Brain pericyte (primary cell): ENCODE measurements around the gene NMRK2.
"Not testable (repeated sequence)": the region's sequence is repeated elsewhere in the genome, so short reads cannot be mapped to it uniquely, and the experiment has no call there.

Experiments
- DNase-seq: peaks from one replicate; pipeline ENCODE4 v3.0.0-alpha.2; 2012; ENCODE audit warnings: low read depth, low spot score

The NMRK2 gene

DNA sequence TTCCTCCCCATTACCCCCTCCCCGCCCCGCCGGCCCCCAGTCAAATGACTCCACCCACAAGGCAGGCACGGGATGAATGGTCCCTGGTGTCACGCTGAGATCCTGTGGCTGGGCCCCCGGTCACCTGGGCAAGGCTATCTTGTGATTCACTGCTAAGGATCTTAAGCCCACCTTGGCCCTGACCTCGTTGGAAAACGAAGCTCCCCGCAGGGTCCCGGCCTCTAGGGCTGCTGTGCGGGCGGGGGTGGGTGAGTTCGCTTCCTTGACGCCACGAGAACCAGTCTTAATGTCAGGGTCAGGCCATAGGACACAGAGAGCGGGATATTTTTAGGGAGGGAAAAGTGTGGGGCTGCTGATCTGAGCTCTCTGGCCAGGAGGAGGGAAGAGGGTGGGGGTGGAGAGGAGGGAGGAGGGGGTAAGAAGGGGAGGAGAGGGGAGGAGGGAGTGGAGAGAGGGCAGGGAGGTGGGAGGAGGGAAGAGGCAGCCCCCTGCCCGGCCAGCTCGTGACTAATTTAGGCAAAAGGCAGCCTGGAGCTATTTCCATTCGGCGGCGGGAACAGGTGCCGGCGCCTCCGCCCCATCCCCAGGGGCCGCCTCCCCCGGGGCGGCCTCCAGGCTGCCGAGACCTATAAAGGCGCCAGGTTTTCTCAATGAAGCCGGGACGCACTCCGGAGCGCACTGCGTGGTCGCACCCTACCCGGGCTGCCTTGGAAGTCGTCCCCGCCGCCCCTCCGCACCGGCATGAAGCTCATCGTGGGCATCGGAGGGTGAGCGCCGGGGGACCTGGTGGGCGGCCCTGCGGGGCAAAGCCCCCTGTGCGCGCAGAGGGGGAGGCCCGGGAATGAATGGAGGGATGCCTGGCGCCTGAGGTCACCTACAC, at the start of gene NMRK2:
NMRK2 (plus strand) TSS at position 139 of the 880 bp plus-strand sequence; CDS start at position 742, 603 bp downstream.
- DNase-seq = no peak

- no peak for DNase-seq
These were observed 42.3 kb upstream of the NMRK2 start for GRCh38 chr19:3890591-3890990.

DNA sequence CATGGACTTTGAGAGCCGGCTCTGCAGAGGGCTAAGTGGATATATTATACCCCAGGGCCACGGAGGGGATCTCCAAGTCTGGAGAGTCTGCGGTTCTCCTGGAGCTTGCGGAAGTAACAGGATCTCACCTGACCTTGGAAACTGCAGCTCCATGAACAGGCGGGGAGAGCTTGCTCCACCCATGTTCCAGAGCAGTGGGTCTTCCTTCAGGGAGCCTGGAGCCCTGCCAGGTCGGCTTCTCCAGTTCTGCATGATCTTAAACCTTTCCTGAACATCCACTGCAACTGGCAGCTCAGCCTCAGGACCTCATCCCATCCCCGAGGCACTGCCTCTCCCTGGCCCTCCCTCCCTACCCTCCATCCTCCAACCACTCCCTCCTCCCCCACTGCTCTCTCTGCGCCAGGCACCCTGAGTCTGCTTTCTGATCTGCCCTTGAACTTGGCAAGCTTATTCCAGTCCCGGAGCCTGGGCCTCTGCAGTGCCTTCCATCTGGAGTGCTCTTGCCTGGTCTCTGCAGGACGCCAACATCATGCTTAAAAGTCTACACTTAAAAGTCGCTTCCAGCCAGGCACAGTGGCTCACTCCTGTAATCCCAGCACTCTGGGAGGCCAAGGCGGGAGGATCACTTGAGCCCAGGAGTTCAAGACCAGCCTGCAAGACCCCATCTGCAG, 39.2 kb upstream of the NMRK2 start:
- no peak for DNase-seq

DNA sequence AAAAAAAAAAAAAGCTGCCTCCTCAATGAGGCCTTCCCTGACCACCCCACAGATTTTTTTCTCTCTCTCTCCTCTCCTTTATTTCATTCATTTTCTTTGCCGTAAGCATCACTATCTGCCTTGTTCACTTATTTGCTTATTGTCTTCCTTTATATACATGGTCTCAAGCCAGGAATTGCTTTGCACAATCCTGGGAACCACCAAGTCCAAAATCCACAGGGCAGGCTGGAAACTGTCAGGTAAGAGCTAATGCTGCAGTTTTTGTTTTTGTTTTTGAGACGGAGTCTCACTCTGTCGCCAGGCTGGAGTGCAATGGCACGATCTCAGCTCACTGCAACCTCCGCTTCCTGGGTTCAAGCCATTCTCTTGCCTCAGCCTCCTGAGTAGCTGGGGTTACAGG, 37.9 kb upstream of the NMRK2 start:
- not testable (repeated sequence) for DNase-seq

DNA sequence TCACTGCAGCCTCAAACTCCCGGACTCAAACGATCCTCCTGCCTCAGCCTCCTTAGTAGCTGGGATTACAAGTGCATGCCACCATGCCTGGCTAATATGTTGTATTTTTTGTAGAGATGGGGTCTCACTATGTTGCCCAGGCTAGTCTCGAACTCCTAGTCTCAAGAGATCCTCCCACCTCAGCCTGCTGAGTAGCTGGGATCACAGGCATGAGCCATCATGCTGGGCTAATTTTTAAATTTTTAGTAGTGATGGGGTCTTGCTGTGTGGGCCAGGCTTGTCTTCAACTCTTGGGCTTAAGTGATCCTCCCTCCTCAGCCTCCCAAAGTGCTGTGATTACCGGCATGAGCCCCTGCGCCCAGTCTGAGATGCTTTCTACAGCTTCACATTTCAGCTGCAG, 37.1 kb upstream of the NMRK2 start:
- no peak for DNase-seq

GRCh38 chr19:3897936-3898335, 34.9 kb upstream of the NMRK2 start:
- no peak for DNase-seq

DNA sequence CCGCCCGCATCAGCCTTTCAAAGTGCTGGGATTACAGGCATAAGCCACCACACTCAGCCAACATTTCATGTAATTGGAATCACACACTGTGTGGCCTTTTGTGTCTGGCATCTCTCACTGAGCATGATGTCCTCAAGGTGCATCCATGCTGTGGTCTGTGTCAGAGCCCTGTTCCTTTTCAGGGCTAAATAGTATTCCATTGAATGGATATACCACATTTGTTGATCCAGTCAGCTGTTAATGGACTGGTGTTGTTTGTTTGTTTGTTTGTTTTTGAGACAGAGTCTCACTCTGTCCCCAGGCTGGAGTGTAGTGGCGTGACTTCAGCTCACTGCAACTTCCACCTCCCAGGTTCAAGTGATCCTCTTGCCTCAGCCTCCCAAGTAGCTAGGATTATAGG, 34.4 kb upstream of the NMRK2 start:
- no peak for DNase-seq

DNA sequence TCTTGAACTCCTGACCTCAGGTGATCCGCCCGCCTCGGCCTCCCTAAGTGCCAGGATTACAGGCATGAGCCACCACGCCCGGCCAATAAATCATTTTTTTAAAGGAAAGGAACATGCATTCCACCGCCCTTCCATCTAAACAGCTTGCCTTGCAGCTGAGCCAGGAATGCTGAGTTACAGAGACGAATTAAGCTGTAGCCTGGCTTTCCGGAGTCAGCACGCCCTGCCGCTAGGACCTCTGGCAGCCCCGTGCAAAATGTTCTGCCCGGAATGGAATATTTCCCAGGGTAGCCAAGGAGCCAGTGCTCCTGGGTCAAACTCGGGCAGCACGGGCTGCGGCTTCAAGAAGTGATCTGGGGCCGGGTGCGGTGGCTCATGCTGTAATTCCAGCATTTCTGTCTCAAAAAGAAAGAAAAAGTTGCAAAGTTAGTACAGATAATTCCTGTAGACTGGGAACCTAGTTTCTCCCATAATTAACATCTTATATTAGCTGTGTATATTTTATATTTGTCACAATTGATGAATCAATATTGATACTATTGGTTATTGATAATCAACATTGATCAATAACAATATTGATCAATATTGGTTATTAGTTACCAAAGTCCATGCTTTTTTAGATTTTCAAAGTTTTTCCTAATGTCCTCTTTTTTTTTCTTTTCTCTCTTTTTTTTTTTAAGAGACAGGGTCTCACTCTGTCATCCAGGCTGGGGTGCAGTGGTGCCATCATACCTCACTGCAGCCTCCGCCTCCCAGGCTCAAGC, 33.2 kb upstream of the NMRK2 start:
- no peak for DNase-seq

DNA sequence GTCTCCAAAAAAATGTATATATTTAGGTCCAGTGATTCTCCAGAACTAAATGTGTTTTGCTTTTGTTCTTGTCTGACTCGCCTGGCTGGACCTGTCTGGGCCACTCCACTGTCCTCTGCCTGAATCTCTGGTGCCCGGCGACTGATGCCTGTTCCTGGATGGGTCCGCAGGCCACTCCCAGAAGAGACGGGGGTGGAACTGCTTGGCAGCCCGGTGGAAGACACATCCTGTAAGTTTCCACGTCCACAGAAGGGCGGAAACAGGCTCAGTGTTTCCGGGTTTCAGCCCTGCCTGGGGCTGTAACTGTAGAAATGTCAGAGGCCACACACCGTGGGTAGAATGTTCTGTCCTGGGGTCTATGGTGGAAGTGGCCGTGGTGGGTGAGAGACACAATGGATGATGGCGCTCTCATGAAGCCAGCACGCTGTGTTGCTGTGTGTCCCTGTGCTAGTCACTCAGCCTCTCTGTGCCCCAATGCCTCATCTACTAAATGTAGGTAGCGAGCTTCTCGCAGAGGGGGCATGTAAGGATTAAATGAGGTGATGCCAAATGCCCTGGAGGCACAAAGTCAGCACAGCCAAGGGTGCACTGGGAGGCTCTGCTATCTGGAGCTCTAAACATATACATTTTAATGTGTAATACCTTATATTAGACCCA, 30.4 kb upstream of the NMRK2 start:
- no peak for DNase-seq

DNA sequence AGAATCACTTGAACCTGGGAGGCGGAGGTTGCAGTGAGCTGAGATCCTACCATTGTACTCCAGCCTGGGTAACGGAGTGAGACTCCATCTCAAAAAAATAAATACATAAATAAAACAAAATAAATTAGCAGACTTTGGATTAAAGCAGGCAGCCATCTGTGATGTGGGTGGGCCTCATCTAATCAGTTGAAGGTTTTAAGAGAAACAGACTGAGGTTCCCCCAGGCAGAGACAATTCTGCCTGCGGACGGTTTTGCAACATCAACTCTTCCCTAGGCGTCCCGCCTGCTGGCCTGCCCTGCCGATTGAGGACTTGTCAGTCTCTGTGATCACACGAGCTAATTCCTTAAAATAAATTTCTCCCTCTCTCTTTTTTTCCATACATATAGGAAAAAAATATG, 28.6 kb upstream of the NMRK2 start:
- DNase-seq = no peak

DNA sequence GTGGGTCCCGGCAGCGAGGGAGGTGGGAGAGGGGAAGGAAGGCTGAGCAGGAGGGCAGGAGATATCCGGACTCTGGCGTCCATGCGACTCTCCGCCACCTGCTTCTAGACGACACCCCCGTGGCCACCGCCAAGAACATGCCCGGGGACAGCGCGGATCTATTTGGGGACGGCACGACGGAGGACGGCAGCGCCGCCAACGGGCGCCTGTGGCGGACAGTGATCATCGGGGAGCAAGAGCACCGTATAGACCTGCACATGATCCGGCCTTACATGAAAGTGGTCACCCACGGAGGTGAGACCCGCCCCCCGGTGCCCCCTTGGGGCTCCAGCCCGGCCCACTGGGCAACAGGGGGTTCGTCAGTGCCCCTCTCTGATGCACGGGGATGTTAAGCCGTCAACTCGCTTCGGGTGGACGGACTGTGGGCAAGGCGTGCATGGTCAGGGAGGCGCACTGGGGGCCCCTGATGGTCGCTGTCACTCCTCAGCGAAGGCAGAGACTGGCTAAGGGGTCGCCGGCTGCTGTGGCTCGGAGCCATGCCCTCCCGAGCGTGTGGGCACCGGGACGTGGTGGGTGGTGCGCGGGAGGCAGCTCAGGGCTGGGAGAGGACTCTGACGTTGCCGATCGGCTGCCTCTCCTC, 25.1 kb upstream of the NMRK2 start:
- DNase-seq = no peak

- DNase-seq = no peak
These were observed 24.4 kb upstream of the NMRK2 start for GRCh38 chr19:3908266-3909054.

- DNase-seq = no peak
These were observed 22.8 kb upstream of the NMRK2 start for GRCh38 chr19:3910105-3910504.

GRCh38 chr19:3914199-3914598, 18.7 kb upstream of the NMRK2 start:
- DNase-seq = no peak

DNA sequence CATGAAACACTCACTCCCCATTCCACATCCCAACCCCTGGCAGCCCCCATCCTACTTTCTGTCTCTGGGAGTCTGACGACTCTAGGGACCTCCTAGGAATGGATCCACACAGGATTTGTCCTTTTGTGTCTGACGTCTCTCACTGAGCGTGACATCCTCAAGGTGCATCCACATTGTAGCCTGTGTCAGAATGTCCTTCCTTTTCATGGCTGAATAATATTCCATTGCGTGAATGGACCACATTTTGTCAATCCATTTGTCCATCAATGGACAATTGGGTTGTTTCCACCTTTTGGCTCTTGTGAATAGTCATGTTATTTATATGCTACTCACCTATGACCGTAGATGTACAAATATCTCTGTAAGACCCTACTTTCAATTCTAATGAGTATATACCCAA, 16.8 kb upstream of the NMRK2 start:
- DNase-seq = no peak

GRCh38 chr19:3919793-3920192, 13.1 kb upstream of the NMRK2 start:
- DNase-seq = no peak

- no peak for DNase-seq
These were observed 9.6 kb upstream of the NMRK2 start for GRCh38 chr19:3923096-3923758.

DNA sequence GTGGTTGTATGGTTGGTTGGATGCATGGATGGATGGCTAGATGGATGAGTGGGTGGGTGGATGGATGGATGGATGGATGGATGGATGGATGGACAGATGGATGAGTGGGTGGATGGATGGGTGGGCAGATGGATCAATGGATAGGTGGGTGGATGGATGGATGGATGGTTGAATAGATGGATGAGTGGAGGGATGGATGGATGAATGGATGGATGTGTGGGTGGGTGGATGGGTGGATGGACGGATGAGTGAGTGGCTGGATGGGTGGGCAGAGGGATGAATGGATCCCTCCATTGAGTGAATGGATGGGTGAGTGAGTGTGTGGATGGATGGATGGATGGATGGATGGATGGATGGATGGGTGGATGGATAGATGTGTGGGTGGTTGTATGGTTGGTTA, 9.0 kb upstream of the NMRK2 start:
- no peak for DNase-seq

- no peak for DNase-seq
These were observed 1.8 kb upstream of the NMRK2 start for GRCh38 chr19:3931041-3931440.
